Measurements from ENCODE around the gene SCGB2B2. TPM values are rescaled to one million over a fixed set of nuclear protein-coding genes. Genes with fewer than 3 reads are reported as not detected.

Gene SCGB2B2, protein sequence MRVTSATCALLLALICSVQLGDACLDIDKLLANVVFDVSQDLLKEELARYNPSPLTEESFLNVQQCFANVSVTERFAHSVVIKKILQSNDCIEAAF
- 0.58 TPM for total RNA-seq
- long read RNA-seq, partial matches to known transcripts, result 0 of 1 reads
- long read RNA-seq, other reads (novel, unspliced or antisense), result 1 of 1 reads

DNA sequence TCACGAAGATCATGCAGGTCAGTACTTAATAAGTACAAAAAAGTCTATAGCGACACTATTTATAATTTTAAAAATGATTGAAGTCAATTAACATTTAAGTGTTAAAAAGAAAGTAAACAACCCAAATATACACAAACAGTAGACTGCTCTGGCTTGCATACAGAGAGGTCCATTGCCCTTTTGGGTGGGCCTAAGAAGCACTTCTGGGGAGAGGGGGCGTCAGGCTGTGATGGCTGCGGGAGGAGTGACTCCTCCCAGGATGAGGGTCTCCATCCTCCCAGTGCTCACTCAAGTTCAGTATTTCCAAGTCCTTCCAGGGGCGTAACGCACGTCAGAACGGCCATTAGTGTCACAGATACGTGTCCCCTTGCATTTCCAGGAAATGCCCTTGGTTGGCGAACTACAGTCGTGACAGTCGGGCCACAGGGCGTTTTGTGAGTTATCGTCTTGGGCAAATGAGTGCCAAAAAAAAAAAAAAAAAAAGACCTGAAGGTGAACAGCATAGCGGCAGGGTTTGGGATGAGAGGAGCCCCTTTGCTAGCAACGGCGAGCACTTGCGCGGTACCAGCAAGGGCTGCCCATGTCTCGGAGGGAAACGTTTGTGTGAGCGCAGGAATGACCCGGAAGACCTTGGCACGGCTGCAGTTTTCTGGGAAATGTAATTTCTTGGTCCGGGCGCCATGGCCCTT, at the start of gene SCGB2B2:
SCGB2B2 (minus strand) TSS at position 463 of the 689 bp plus-strand sequence. CDS start 82,596 bp downstream, outside the sequence.
- no peak for DNase-seq
- Histone ChIP-seq H3K27ac (peak within 1 kb of the TSS; percentile 100), H3K9me3 (peaks cover 13% of the 10 kb centered on the region), H3K4me3 (peak within 1 kb of the TSS; percentile 85), H3K36me3 (peaks cover 25% of the 10 kb centered on the region), H3K4me1 (peaks cover 14% of the 10 kb centered on the region), H3K27me3 (no peaks in the 10 kb centered on the region)
- TF ChIP-seq, protein P1, sequence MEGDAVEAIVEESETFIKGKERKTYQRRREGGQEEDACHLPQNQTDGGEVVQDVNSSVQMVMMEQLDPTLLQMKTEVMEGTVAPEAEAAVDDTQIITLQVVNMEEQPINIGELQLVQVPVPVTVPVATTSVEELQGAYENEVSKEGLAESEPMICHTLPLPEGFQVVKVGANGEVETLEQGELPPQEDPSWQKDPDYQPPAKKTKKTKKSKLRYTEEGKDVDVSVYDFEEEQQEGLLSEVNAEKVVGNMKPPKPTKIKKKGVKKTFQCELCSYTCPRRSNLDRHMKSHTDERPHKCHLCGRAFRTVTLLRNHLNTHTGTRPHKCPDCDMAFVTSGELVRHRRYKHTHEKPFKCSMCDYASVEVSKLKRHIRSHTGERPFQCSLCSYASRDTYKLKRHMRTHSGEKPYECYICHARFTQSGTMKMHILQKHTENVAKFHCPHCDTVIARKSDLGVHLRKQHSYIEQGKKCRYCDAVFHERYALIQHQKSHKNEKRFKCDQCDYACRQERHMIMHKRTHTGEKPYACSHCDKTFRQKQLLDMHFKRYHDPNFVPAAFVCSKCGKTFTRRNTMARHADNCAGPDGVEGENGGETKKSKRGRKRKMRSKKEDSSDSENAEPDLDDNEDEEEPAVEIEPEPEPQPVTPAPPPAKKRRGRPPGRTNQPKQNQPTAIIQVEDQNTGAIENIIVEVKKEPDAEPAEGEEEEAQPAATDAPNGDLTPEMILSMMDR (IDR thresholded peaks at IDR 0.05), result no peak
- ATAC-seq, result peak; percentile 83
- intact Hi-C loops (cut with DNase I), result no loop called here

DNA sequence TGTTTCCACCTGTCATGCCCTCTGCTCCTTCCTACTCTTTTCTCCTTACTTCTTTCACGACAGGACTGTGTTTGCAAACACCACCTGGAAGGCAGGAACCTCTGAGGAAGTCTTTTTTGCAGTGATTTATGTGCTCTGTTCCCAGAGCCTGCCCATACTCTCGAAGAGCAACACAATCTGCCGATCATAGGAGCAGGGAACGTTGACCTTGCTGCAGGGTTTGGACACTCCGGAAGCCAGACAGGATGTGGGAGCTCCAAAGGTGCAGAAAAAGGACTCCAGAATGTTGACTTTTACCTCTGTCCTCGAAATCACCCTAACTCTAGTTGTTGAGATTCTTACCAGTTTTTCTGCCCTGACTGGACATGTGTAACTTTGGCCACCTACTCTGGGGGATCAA, 48.4 kb upstream of the SCGB2B2 start:
- no peak for DNase-seq
- Histone ChIP-seq H3K27me3 (no peaks in the 10 kb centered on the region), H3K4me3 (no peak overlapping the region), H3K9me3 (no peaks in the 10 kb centered on the region), H3K27ac (no peak overlapping the region), H3K4me1 (no peaks in the 10 kb centered on the region), H3K36me3 (no peaks in the 10 kb centered on the region)
- no peak for ATAC-seq
- intact Hi-C loops (cut with DNase I), result no loop called here
- TF ChIP-seq, protein P1 (IDR thresholded peaks at IDR 0.05), result no peak

DNA sequence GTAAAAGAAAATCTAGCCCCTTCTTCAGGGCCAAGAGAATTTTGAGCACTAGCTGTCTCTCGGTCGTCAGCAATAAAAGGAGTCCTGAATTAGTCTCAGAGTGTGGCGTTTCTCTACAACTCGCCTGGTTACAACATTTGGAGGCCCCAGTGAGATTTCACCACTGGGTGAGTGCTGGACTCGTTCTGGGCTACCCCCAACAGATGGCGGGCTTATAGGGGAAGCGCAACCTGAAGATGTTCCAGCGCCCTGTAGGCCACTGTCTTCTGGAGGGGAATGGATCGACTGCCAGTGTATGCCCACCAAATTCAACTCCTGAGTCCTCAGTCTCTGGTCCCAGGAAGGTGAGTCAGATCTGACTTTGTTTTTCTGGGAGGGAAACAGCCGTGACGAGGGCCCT, 45.4 kb upstream of the SCGB2B2 start:
- ATAC-seq (no peak), DNase-seq (no peak)
- no peaks in the 10 kb centered on the region for H3K27me3 ChIP-seq
- no peak overlapping the region for H3K4me3 ChIP-seq
- TF ChIP-seq, protein P1 (IDR thresholded peaks at IDR 0.05), result no peak
- no peaks in the 10 kb centered on the region for H3K4me1 ChIP-seq
- no peaks in the 10 kb centered on the region for H3K36me3 ChIP-seq
- H3K27ac ChIP-seq, result no peak overlapping the region
- H3K9me3 ChIP-seq, result no peaks in the 10 kb centered on the region
- intact Hi-C loops (cut with DNase I), result no loop called here

DNA sequence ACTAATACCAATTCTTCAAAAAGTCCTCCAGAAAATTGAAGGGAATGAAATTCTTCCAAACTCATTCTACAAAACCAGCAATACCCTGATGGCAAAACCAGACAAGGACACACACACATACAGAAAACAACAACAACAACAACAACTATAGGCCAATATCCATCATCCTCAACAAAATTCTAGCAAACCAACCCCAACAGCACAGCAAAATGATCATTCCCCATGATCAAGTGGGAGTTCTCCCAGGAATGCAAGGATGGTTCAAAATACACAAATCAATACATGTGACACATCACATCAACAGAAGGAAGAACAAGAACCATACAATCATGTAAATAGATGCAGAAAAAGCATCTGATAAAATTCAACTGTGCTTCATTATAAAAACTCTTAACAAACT, 38.4 kb upstream of the SCGB2B2 start:
- no peak for ATAC-seq
- no peaks in the 10 kb centered on the region for H3K36me3 ChIP-seq
- H3K9me3 ChIP-seq, result no peaks in the 10 kb centered on the region
- no peaks in the 10 kb centered on the region for H3K4me1 ChIP-seq
- intact Hi-C loops (cut with DNase I), result no loop called here
- no peak overlapping the region for H3K4me3 ChIP-seq
- no peak for DNase-seq
- H3K27me3 ChIP-seq, result no peaks in the 10 kb centered on the region
- TF ChIP-seq, protein P1 (IDR thresholded peaks at IDR 0.05), result no peak
- H3K27ac ChIP-seq, result no peak overlapping the region

DNA sequence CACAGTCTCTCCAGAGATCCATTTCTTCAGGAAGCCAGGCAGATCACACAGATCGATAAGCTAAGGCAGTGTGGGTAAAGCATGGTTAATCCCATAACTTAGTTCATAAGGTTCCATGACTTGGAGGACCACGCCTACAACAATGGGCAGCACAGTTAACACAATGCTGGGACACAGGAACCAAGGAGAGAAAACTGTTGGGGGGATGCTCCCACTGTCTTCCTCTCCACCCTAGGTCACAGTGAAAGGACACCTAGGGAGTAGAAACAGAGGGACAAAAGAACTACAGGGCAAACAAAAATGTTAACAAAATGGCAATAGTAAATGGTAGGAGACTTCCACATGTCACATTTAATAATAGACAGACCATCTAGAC, 36.3 kb upstream of the SCGB2B2 start:
- TF ChIP-seq, protein P1 (IDR thresholded peaks at IDR 0.05), result no peak
- no peak overlapping the region for H3K4me3 ChIP-seq
- H3K4me1 ChIP-seq, result no peaks in the 10 kb centered on the region
- H3K36me3 ChIP-seq, result no peaks in the 10 kb centered on the region
- H3K27me3 ChIP-seq, result no peaks in the 10 kb centered on the region
- H3K9me3 ChIP-seq, result no peaks in the 10 kb centered on the region
- intact Hi-C loops (cut with DNase I), result loop anchor here (5.0 kb wide), 1 partner anchor 76 kb away; no protein-coding TSS in a partner anchor
- ATAC-seq (no peak), DNase-seq (no peak)
- no peak overlapping the region for H3K27ac ChIP-seq
